GM12865 (cell line): ENCODE measurements around the gene DCAF4.
A peak's percentile ranks its signal among the peaks of the same experiment; 100 is the strongest.

Source experiments
- DNase-seq: peaks from one replicate; pipeline ENCODE4 v3.0.0; 2010; ENCODE audit warnings: low read depth
- H3K4me3 ChIP-seq: 2 replicates; pipeline ENCODE4 v1.5.1; 2011; ENCODE audit warnings: mild to moderate bottlenecking, low read depth, low read length, control low read depth
- CTCF ChIP-seq: IDR thresholded peaks from 2 replicates; pipeline ENCODE4 v1.5.1; 2011; ENCODE audit warnings: low read length, control low read depth, low read depth, inconsistent platforms; ENCODE audit not compliant: insufficient read depth; ENCODE audit errors: missing control alignments

Gene DCAF4

GRCh38 chr14:72924337-72924736 is 1.9 kb upstream of the DCAF4 start:
- H3K4me3 ChIP-seq: no peak overlapping the region
- TF ChIP-seq CTCF: no peak
- no peak for DNase-seq

GRCh38 chr14:72925171-72925759 is 999 bp upstream of the DCAF4 start:
- DNase-seq: no peak
- no peak for TF ChIP-seq CTCF
- peak overlapping the region; percentile 60 for H3K4me3 ChIP-seq

- no peak for TF ChIP-seq CTCF
- DNase-seq: no peak
- peak overlapping the region; percentile 60 for H3K4me3 ChIP-seq
Observed at GRCh38 chr14:72925815-72926291, 411 bp upstream of the DCAF4 start.

GRCh38 chr14:72928872-72929271 is 2.6 kb downstream of the DCAF4 start:
- no peak overlapping the region for H3K4me3 ChIP-seq
- no peak for TF ChIP-seq CTCF

GRCh38 chr14:72929316-72930080 is 3.2 kb downstream of the DCAF4 start:
- no peak for DNase-seq

More at GRCh38 chr14:72928872-72929271, 2.6 kb downstream of the DCAF4 start:
- no peak for DNase-seq

GRCh38 chr14:72932893-72933292 is 6.6 kb downstream of the DCAF4 start:
- H3K4me3 ChIP-seq: no peak overlapping the region
- TF ChIP-seq CTCF: no peak
- no peak for DNase-seq

More at GRCh38 chr14:72929316-72930080, 3.2 kb downstream of the DCAF4 start:
- no peak overlapping the region for H3K4me3 ChIP-seq
- no peak for TF ChIP-seq CTCF
